DND-41 (cell line): Measurements from ENCODE around the gene RARB.

Source experiments
- ATAC-seq: fragments of 200-7000 bp; cut with Tn5 transposase; 3 replicates; pipeline ENCODE4 v1.9.1; 2021; ENCODE audit warnings: low read depth; ENCODE audit not compliant: insufficient read depth
- DNase-seq: peaks from one replicate; pipeline ENCODE4 v3.0.0-alpha.2; 2020
- H2AFZ ChIP-seq: 2 replicates; pipeline ENCODE4 v1.6.0; 2012; ENCODE audit warnings: low read depth, low read length
- H3K27ac ChIP-seq: 2 replicates; pipeline ENCODE4 v1.5.1; 2012; ENCODE audit warnings: low read length, inconsistent platforms
- H3K27me3 ChIP-seq: fragments of 200-600 bp; sonication (generic); 2 replicates; pipeline ENCODE4 v1.6.0; 2012; ENCODE audit warnings: low read length, mild to moderate bottlenecking, inconsistent platforms; ENCODE audit not compliant: insufficient read depth, poor library complexity
- H3K36me3 ChIP-seq: 2 replicates; pipeline ENCODE4 v1.5.1; 2012; ENCODE audit warnings: low read length, inconsistent platforms; ENCODE audit not compliant: insufficient read depth
- H3K4me1 ChIP-seq: 2 replicates; pipeline ENCODE4 v1.5.1; 2012; ENCODE audit warnings: mild to moderate bottlenecking, low read length; ENCODE audit not compliant: insufficient read depth
- H3K4me2 ChIP-seq: 2 replicates; pipeline ENCODE4 v1.6.0; 2012; ENCODE audit warnings: mild to moderate bottlenecking, moderate library complexity, low read length, inconsistent platforms; ENCODE audit not compliant: insufficient read depth
- H3K4me3 ChIP-seq, 2 experiments: fragments of 200-600 bp in 1 of 2; shearing (Covaris generic) in 1 of 2; 2 replicates each; pipeline ENCODE4 v1.5.1; 2012 to 2016; ENCODE audit warnings: inconsistent platforms in 2 of 2, low read length in 2 of 2, mild to moderate bottlenecking in 2 of 2, low read depth in 1 of 2, moderate library complexity in 1 of 2
- H3K79me2 ChIP-seq: 2 replicates; pipeline ENCODE4 v1.6.0; 2012; ENCODE audit warnings: low read length, inconsistent platforms; ENCODE audit not compliant: insufficient read depth
- H3K9ac ChIP-seq: 2 replicates; pipeline ENCODE4 v1.6.0; 2012; ENCODE audit warnings: low read depth, mild to moderate bottlenecking, inconsistent platforms, low read length, moderate library complexity
- H3K9me3 ChIP-seq: 2 replicates; pipeline ENCODE4 v1.5.1; 2012; ENCODE audit warnings: low read length, moderate library complexity, mild to moderate bottlenecking, inconsistent platforms; ENCODE audit not compliant: insufficient read depth, severe bottlenecking
- H4K20me1 ChIP-seq: 2 replicates; pipeline ENCODE4 v1.6.0; 2012; ENCODE audit warnings: low read length; ENCODE audit not compliant: insufficient read depth
- CTCF ChIP-seq: IDR thresholded peaks from 2 replicates; pipeline ENCODE4 v1.5.1; 2012; ENCODE audit warnings: borderline replicate concordance, low read length, moderate library complexity, mild to moderate bottlenecking; ENCODE audit not compliant: poor library complexity, severe bottlenecking; ENCODE audit errors: extremely low read depth
- EZH2 ChIP-seq: IDR thresholded peaks from 3 replicates; pipeline ENCODE4 v1.6.1; 2012; ENCODE audit warnings: borderline replicate concordance, low read depth, mild to moderate bottlenecking, moderate library complexity, low read length, inconsistent platforms; ENCODE audit not compliant: severe bottlenecking

The RARB gene

GRCh38 chr3:25520926-25521559 lies 93.0 kb downstream of the RARB start:
- Histone ChIP-seq H3K79me2 (no peaks in the 10 kb centered on the region), H3K9me3 (no peaks in the 10 kb centered on the region), H3K4me1 (no peaks in the 10 kb centered on the region), H2AFZ (no peak overlapping the region), H3K9ac (no peak overlapping the region), H3K27ac (no peak overlapping the region), H3K27me3 (no peaks in the 10 kb centered on the region), H3K36me3 (no peaks in the 10 kb centered on the region), H3K4me3 (no peak overlapping the region), H4K20me1 (no peaks in the 10 kb centered on the region), H3K4me2 (no peak overlapping the region)
- no peak for DNase-seq
- TF ChIP-seq EZH2: no peak
- TF ChIP-seq CTCF: no peak
- no peak for ATAC-seq

GRCh38 chr3:25527336-25527735 lies 99.3 kb downstream of the RARB start:
- H3K9ac ChIP-seq: no peak overlapping the region
- H3K4me3 ChIP-seq: no peak overlapping the region
- H3K27me3 ChIP-seq: no peaks in the 10 kb centered on the region
- no peaks in the 10 kb centered on the region for H3K4me1 ChIP-seq
- H3K9me3 ChIP-seq: no peaks in the 10 kb centered on the region
- H2AFZ ChIP-seq: no peak overlapping the region
- H3K27ac ChIP-seq: no peak overlapping the region
- no peak for DNase-seq
- no peaks in the 10 kb centered on the region for H3K36me3 ChIP-seq
- H3K79me2 ChIP-seq: no peaks in the 10 kb centered on the region
- no peak overlapping the region for H3K4me2 ChIP-seq
- no peak for ATAC-seq
- TF ChIP-seq EZH2 (no peak), CTCF (no peak)
- no peaks in the 10 kb centered on the region for H4K20me1 ChIP-seq

GRCh38 chr3:25527801-25528200 lies 99.7 kb downstream of the RARB start:
- no peak for DNase-seq
- H4K20me1 ChIP-seq: no peaks in the 10 kb centered on the region
- no peaks in the 10 kb centered on the region for H3K27me3 ChIP-seq
- no peak overlapping the region for H3K27ac ChIP-seq
- H3K79me2 ChIP-seq: no peaks in the 10 kb centered on the region
- ATAC-seq: no peak
- H3K4me2 ChIP-seq: no peak overlapping the region
- no peak overlapping the region for H3K9ac ChIP-seq
- TF ChIP-seq EZH2 (no peak), CTCF (no peak)
- no peaks in the 10 kb centered on the region for H3K4me1 ChIP-seq
- no peak overlapping the region for H3K4me3 ChIP-seq
- H3K9me3 ChIP-seq: no peaks in the 10 kb centered on the region
- H2AFZ ChIP-seq: no peak overlapping the region
- no peaks in the 10 kb centered on the region for H3K36me3 ChIP-seq
